ENCODE results near the gene NABP1.

Gene NABP1

GRCh38 chr2:191713837-191714236 is 35.9 kb downstream of the NABP1 start:
- DNase-seq = no peak

GRCh38 chr2:191714925-191715324 is 37.0 kb downstream of the NABP1 start:
- no peak for DNase-seq

GRCh38 chr2:191715471-191715870 is 37.5 kb downstream of the NABP1 start:
- no peak for DNase-seq

GRCh38 chr2:191719261-191719660 is 41.3 kb downstream of the NABP1 start:
- no peak for DNase-seq

GRCh38 chr2:191719938-191720337 is 42.0 kb downstream of the NABP1 start:
- no peak for DNase-seq

- DNase-seq = no peak
Measured at GRCh38 chr2:191721331-191721730, 43.4 kb downstream of the NABP1 start.

GRCh38 chr2:191724015-191724414 is 46.1 kb downstream of the NABP1 start:
- DNase-seq = no peak

GRCh38 chr2:191728750-191729624 is 51.1 kb downstream of the NABP1 start:
- DNase-seq = peak; percentile 28

GRCh38 chr2:191730263-191730662 is 52.3 kb downstream of the NABP1 start:
- DNase-seq = no peak
